ENCODE results near the gene CRB3.

DNA sequence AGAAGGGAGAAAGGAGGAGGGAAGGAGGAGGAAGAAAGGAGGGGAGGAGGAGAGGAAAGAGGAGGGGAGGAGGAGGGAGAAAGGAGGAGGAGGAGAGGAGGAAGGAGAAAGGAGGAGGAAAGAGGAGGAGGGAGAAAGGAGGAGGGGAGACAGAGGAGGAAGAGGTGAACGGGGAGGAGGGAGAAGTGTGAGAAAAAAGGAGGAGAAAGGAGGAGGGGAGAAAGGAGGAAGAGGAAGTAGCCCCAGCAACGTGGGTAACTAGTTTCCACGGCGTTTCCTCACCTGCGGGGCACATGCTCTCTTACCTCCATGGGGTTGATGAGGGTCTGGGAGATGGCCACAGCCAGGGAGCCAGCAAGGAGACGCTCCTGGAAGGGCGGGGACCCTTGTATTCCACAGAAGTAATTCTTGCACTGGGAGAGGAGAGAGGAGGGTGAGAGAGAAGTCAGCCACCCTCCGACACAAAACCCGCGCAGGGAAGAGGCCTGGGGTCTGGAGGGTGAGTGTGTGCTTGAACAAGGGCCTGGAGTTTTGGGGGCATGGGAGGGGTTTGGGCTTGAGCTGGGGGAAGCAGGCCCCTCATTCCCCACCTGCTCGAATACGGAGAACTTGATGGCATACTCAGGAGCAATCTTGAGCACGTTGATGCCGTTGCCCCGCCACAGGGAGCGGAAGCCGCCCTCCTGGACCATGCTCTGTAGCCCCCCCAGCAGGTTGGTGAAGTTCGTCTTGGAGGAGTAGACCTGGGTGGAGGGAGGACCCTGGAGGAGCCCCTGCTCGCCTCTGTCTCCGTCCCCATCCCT is 34.5 kb upstream of the CRB3 start:
- TF ChIP-seq, protein P1, sequence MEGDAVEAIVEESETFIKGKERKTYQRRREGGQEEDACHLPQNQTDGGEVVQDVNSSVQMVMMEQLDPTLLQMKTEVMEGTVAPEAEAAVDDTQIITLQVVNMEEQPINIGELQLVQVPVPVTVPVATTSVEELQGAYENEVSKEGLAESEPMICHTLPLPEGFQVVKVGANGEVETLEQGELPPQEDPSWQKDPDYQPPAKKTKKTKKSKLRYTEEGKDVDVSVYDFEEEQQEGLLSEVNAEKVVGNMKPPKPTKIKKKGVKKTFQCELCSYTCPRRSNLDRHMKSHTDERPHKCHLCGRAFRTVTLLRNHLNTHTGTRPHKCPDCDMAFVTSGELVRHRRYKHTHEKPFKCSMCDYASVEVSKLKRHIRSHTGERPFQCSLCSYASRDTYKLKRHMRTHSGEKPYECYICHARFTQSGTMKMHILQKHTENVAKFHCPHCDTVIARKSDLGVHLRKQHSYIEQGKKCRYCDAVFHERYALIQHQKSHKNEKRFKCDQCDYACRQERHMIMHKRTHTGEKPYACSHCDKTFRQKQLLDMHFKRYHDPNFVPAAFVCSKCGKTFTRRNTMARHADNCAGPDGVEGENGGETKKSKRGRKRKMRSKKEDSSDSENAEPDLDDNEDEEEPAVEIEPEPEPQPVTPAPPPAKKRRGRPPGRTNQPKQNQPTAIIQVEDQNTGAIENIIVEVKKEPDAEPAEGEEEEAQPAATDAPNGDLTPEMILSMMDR (conservative IDR thresholded peaks at IDR 0.05 in 1 of 2, IDR thresholded peaks at IDR 0.05 in 1 of 2; ENCODE audit: low read depth in 1 of 2, low read length in 2 of 2), result no peak
- no peak for TF ChIP-seq EZH2 (IDR thresholded peaks at IDR 0.05; ENCODE audit: low read length, missing control alignments)
